Activated CD8-positive, alpha-beta T cell treated with anti-CD3 and anti-CD28 coated beads for 36 hours (primary cell): ENCODE results near the gene C1orf122. TPM values are rescaled to one million over a fixed set of nuclear protein-coding genes. Genes with fewer than 3 reads are reported as not detected.

ENCODE experiments used
- ATAC-seq: fragments of 200-7000 bp; cut with Tn5 transposase; one replicate; pipeline ENCODE4 v1.10.0; 2021; ENCODE audit warnings: mild to moderate bottlenecking, moderate library complexity
- CTCF ChIA-PET: fragments of 350-600 bp; sonication (Branson Sonifier 250); formaldehyde crosslinking; loops from one replicate; lab custom pipeline; 2021; ENCODE audit warnings: antibody characterized with exemption; lab: Charles Lee
- POLR2A ChIA-PET: fragments of 350-600 bp; sonication (Branson Sonifier 250); formaldehyde crosslinking; loops from one replicate; lab custom pipeline; 2021; ENCODE audit warnings: antibody characterized with exemption; lab: Charles Lee
- DNase-seq: peaks from one replicate; pipeline ENCODE4 v3.0.0-alpha.2; 2020
- H3K27ac Mint-ChIP-seq: one replicate; pipeline ENCODE4 v1.8.0; 2021; ENCODE audit warnings: mild to moderate bottlenecking, mixed read lengths
- H3K27me3 Mint-ChIP-seq: one replicate; pipeline ENCODE4 v1.8.0; 2021; ENCODE audit warnings: mixed read lengths
- H3K36me3 Mint-ChIP-seq: one replicate; pipeline ENCODE4 v1.8.0; 2021; ENCODE audit warnings: low read depth, mixed read lengths
- H3K4me1 Mint-ChIP-seq: one replicate; pipeline ENCODE4 v1.8.0; 2021; ENCODE audit warnings: low read depth, mixed read lengths
- H3K4me3 Mint-ChIP-seq: one replicate; pipeline ENCODE4 v1.8.0; 2021; ENCODE audit warnings: mild to moderate bottlenecking, moderate library complexity, mixed read lengths
- H3K9me3 Mint-ChIP-seq: one replicate; pipeline ENCODE4 v1.8.0; 2021; ENCODE audit warnings: mixed read lengths
- intact Hi-C: fragments of 100-400 bp; cut with micrococcal nuclease; formaldehyde crosslinking; loops from one replicate; pipeline ENCODE4 v1.10.0; 2022
- total RNA-seq, 2 experiments: library from RNA; stranded (reverse); gene quantifications; one replicate each; pipeline ENCODE4 v1.2.3, GENCODE V29; 2021
- TF ChIP-seq, protein P1 (sequence below): fragments of 200-600 bp; IDR thresholded peaks from one replicate; pipeline ENCODE4 v1.8.0; 2022; ENCODE audit warnings: antibody characterized with exemption, mild to moderate bottlenecking

C1orf122 gene
- total RNA-seq, 2 experiments from 2014 or later: 17.4 to 17.9 TPM

DNA sequence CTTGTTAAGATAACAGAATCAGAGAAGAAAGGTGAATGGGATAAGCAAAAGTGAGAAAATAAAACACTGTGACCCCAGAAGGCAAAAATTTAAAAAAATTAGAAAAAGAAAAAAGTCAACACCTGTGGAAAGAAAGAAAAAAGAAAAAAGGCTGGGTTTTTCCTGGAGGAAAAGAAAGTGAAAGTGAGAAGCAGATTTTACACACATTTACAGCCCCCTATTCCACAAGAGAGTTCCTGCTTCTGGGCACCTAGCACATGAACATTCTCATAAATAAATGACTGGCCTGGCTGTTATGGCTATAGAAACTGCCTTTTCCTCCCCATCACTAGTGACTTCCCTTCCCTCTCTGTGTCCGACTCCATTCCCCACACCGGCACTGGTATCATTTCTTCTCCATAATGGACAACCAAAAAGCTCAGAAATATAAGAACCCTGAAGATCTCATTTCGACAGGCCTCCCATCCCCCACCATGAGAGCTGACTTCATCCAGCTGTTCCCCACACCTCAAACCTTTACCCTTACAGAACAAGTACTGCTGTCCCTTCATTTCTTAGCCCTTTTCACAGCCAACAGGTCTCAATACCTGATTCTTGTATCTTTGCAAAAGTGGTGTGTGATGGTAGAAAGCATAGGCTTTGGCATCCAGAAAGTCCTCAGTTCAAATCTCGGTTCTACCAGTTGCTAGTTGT is 39.2 kb downstream of the C1orf122 start:
- Mint-ChIP-seq H3K36me3 (peaks cover 16% of the 10 kb centered on the region), H3K27ac (peak overlapping the region; percentile 86), H3K9me3 (no peaks in the 10 kb centered on the region), H3K27me3 (no peaks in the 10 kb centered on the region), H3K4me1 (peaks cover 47% of the 10 kb centered on the region), H3K4me3 (peak overlapping the region; percentile 69)
- ChIA-PET CTCF (interaction anchor here (0.9 to 3.2 kb wide), 6 partner anchors 9 to 243 kb away, joined by 3 to 33 read pairs (median 3); partner anchors contain the start of gene MTF1), POLR2A (interaction anchor here (1.2 to 1.3 kb wide), 2 partner anchors 9 to 19 kb away, joined by 3 read pairs; no protein-coding TSS in a partner anchor)
- no peak for ATAC-seq
- TF ChIP-seq, protein P1, sequence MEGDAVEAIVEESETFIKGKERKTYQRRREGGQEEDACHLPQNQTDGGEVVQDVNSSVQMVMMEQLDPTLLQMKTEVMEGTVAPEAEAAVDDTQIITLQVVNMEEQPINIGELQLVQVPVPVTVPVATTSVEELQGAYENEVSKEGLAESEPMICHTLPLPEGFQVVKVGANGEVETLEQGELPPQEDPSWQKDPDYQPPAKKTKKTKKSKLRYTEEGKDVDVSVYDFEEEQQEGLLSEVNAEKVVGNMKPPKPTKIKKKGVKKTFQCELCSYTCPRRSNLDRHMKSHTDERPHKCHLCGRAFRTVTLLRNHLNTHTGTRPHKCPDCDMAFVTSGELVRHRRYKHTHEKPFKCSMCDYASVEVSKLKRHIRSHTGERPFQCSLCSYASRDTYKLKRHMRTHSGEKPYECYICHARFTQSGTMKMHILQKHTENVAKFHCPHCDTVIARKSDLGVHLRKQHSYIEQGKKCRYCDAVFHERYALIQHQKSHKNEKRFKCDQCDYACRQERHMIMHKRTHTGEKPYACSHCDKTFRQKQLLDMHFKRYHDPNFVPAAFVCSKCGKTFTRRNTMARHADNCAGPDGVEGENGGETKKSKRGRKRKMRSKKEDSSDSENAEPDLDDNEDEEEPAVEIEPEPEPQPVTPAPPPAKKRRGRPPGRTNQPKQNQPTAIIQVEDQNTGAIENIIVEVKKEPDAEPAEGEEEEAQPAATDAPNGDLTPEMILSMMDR: no peak
- peak; percentile 28 for DNase-seq
- intact Hi-C loops: no loop called here

DNA sequence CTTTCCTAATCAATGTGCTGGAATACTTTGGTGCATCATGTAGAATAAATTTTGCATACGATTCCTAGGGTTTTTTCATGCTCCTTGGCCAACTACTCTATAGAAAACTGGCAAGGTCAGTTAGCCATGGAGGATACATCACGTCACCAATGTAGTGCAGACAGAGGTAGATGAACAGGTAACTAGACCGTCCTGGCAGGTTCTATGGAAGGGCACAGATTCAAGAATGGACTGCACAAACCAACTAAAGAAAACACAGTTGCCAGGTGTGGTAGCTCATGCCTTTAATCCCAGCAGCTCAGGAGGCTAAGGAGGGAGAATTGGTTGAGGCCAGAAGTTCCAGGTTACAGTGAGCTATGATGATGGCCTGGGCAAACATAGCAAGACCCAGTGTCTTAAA is 41.9 kb downstream of the C1orf122 start:
- Mint-ChIP-seq H3K27me3 (no peaks in the 10 kb centered on the region), H3K4me1 (peaks cover 50% of the 10 kb centered on the region), H3K27ac (no peak overlapping the region), H3K9me3 (no peaks in the 10 kb centered on the region), H3K4me3 (no peak overlapping the region), H3K36me3 (peaks cover 30% of the 10 kb centered on the region)
- TF ChIP-seq, protein P1: no peak
- DNase-seq (no peak), ATAC-seq (no peak)
- intact Hi-C loops: no loop called here
- POLR2A ChIA-PET: no interaction called here
- CTCF ChIA-PET: interaction anchor here (3.5 kb wide), 1 partner anchor 11 kb away, joined by 58 read pairs; the partner anchor contains the start of gene MTF1

DNA sequence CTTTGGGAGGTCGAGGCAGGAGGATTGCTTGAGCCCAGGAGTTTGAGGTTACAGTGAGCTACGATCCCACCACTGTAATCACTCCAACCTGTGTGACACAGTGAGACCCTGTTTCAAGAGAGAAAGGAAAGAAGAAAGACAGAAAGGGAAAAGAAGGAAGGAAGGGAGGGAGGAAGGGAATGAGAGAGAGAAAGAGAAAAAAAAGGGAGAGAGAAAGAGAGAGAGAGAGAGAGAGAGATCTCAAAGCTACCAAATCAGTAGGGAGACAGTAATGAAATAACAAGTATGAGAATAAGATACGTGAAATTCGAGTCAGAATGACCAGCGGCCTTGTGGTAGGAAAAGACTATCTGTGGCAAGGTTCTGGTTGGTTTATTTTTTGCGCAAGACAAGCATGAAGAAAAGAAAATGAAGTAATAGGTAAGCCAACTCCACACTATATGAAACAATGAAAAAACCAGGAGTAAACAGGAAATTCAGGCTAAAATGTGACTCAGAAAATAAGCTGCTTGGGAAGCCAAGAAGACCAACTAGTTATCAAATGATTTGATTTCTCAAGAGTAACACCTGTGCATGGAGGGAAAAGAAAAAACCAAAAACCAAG is 42.9 kb downstream of the C1orf122 start:
- H3K27me3 Mint-ChIP-seq: no peaks in the 10 kb centered on the region
- TF ChIP-seq, protein P1: no peak
- peaks cover 49% of the 10 kb centered on the region for H3K4me1 Mint-ChIP-seq
- intact Hi-C loops: loop anchor here (5.0 kb wide), 1 partner anchor 158 kb away; the partner anchor contains the start of gene CDCA8
- CTCF ChIA-PET: interaction anchor here (0.7 to 3.5 kb wide), 5 partner anchors 10 to 158 kb away, joined by 3 to 58 read pairs (median 3); partner anchors contain the start of genes C1orf122, CDCA8, INPP5B and MTF1
- no peak for DNase-seq
- H3K4me3 Mint-ChIP-seq: no peak overlapping the region
- POLR2A ChIA-PET: interaction anchor here (0.8 to 2.8 kb wide), 5 partner anchors 9 to 160 kb away, joined by 3 to 10 read pairs (median 4); partner anchors contain the start of gene MTF1
- H3K27ac Mint-ChIP-seq: no peak overlapping the region
- H3K36me3 Mint-ChIP-seq: peaks cover 26% of the 10 kb centered on the region
- no peak for ATAC-seq
- no peaks in the 10 kb centered on the region for H3K9me3 Mint-ChIP-seq

DNA sequence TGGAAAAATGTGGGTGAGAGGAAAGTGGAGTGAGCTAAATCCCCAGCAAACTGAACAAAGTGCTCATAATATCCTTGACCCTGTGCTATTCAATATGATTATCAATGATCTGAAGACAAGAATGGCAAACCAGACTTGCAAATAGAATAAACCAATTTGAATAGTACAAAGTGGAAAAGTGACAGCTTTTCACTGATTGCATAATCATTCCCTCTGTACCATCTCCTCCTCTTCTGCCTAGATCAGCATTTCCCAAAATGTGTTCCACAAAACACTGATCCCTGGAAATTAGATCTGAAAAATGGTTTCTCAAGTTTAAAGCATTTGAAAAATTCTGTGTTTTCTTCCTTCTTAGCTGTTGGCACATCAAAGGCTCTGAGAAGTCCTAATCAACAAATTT is 43.7 kb downstream of the C1orf122 start:
- ChIA-PET POLR2A (interaction anchor here (0.6 to 2.8 kb wide), 5 partner anchors 8 to 160 kb away, joined by 3 to 10 read pairs (median 4); partner anchors contain the start of gene MTF1), CTCF (interaction anchor here (0.7 to 3.5 kb wide), 4 partner anchors 10 to 159 kb away, joined by 3 to 58 read pairs (median 4); partner anchors contain the start of genes C1orf122, CDCA8, MTF1 and YRDC)
- Mint-ChIP-seq H3K4me1 (peaks cover 41% of the 10 kb centered on the region), H3K4me3 (no peak overlapping the region), H3K36me3 (peaks cover 24% of the 10 kb centered on the region), H3K9me3 (no peaks in the 10 kb centered on the region), H3K27me3 (no peaks in the 10 kb centered on the region), H3K27ac (no peak overlapping the region)
- no peak for DNase-seq
- TF ChIP-seq, protein P1: no peak
- no peak for ATAC-seq
- intact Hi-C loops: loop anchor here (5.0 kb wide), 1 partner anchor 159 kb away; the partner anchor contains the start of gene CDCA8
